HepG2 (cell line): Measurements from ENCODE around the gene OR1J2. TPM values are rescaled to one million over a fixed set of nuclear protein-coding genes. Genes with fewer than 3 reads are reported as not detected.

ENCODE experiments used
- ATAC-seq: fragments of 200-7000 bp; cut with Tn5 transposase; 3 replicates; pipeline ENCODE4 v1.9.1; 2020; ENCODE audit warnings: mild to moderate bottlenecking, moderate library complexity
- BruUV-seq: library from RNA; stranded (reverse); fragments of 400-500 nt; replicated peaks from 2 replicates; lab custom pipeline; 2021; lab: Mats Ljungman, UMichigan
- CTCF ChIA-PET: fragments of 300-600 bp; formaldehyde crosslinking; extraction: SDS; loops from one replicate; lab custom pipeline; 2021; ENCODE audit warnings: low total read pairs, inconsistent platforms, low intra/inter-chr PET ratio; lab: Yijun Ruan, JAX
- POLR2A ChIA-PET: fragments of 350-600 bp; sonication (Branson Sonifier 250); formaldehyde crosslinking; loops from one replicate; lab custom pipeline; 2020; ENCODE audit warnings: antibody characterized with exemption, inconsistent platforms; lab: Yijun Ruan, JAX
- DNase-seq: peaks from one replicate; pipeline ENCODE4 v3.0.0-alpha.2; 2015; ENCODE audit warnings: low spot score
- FAIRE-seq: peaks from 3 replicates; lab custom pipeline; 2011; peaks lifted over from hg19 to GRCh38; lab: Jason Lieb, UNC
- H2AFZ ChIP-seq: one replicate; pipeline ENCODE4 v1.6.1; 2011; ENCODE audit warnings: low read length, inconsistent platforms
- H3K27ac ChIP-seq: fragments of 300-600 bp; 3 replicates; pipeline ENCODE4 v1.8.0; 2011; ENCODE audit warnings: mixed run types, mild to moderate bottlenecking, mixed read lengths, low read length, inconsistent platforms; ENCODE audit not compliant: insufficient read depth; ENCODE audit errors: extremely low read length
- H3K27me3 ChIP-seq, 2 experiments: fragments of 200-600 bp in 1 of 2; 2 replicates in 1 of 2; 3 replicates in 1 of 2; pipeline versions ENCODE4 v1.6.0 to v1.8.0; 2011; ENCODE audit warnings: low read length in 2 of 2, mild to moderate bottlenecking in 2 of 2, moderate library complexity in 2 of 2, inconsistent platforms in 1 of 2; ENCODE audit not compliant: insufficient read depth in 2 of 2, control insufficient read depth in 1 of 2
- H3K36me3 ChIP-seq, 2 experiments: fragments of 200-600 bp in 1 of 2; replicated peaks in 1 of 2; 2 replicates in 1 of 2; 3 replicates in 1 of 2; pipeline versions ENCODE4 v1.5.1 to v1.8.0; 2011; ENCODE audit warnings: low read length in 2 of 2, inconsistent platforms in 1 of 2; ENCODE audit not compliant: insufficient read depth in 2 of 2, control insufficient read depth in 1 of 2
- H3K4me1 ChIP-seq: 2 replicates; pipeline ENCODE4 v1.5.1; 2012; ENCODE audit warnings: low read length, inconsistent platforms; ENCODE audit not compliant: insufficient read depth
- H3K4me2 ChIP-seq: 2 replicates; pipeline ENCODE4 v1.6.0; 2011; ENCODE audit warnings: low read depth, low read length, inconsistent platforms
- H3K4me3 ChIP-seq, 3 experiments: fragments of 200-600 bp in 1 of 3; sonication (generic), shearing (Covaris generic) in 1 of 3; replicated peaks in 1 of 3; 2 replicates each; pipeline ENCODE4 v1.5.1; 2011 to 2016; ENCODE audit warnings: low read length in 3 of 3, inconsistent platforms in 2 of 3, low read depth in 2 of 3, mild to moderate bottlenecking in 2 of 3, control low read depth in 1 of 3, mixed read lengths in 1 of 3; ENCODE audit not compliant: insufficient read depth in 1 of 3
- H3K79me2 ChIP-seq: one replicate; pipeline ENCODE4 v1.6.1; 2011; ENCODE audit warnings: low read length, inconsistent platforms; ENCODE audit not compliant: insufficient read depth
- H3K9ac ChIP-seq: 2 replicates; pipeline ENCODE4 v1.6.0; 2011; ENCODE audit warnings: mild to moderate bottlenecking, low read depth, low read length, inconsistent platforms; ENCODE audit not compliant: insufficient read depth
- H3K9me3 ChIP-seq: 2 replicates; pipeline ENCODE4 v1.5.1; 2012; ENCODE audit warnings: mild to moderate bottlenecking, low read length
- H4K20me1 ChIP-seq: 2 replicates; pipeline ENCODE4 v1.6.0; 2011; ENCODE audit warnings: inconsistent platforms, mild to moderate bottlenecking, low read length, moderate library complexity; ENCODE audit not compliant: insufficient read depth
- CENPT ChIP-seq: sonication (generic); formaldehyde crosslinking; IDR thresholded peaks from 2 replicates; pipeline ENCODE4 v1.8.0; 2022; ENCODE audit warnings: low read depth, mild to moderate bottlenecking, moderate library complexity, missing genetic modification reagents
- KDM1A ChIP-seq: IDR thresholded peaks from 2 replicates; pipeline ENCODE4 v1.6.1; 2016; ENCODE audit warnings: missing compliant biosample characterization
- MAFK ChIP-seq, 2 experiments: IDR thresholded peaks in 1 of 2; conservative IDR thresholded peaks in 1 of 2; 2 replicates each; pipeline ENCODE4 v1.6.1; 2011; ENCODE audit warnings: improper control_type of control experiment in 2 of 2, low read length in 2 of 2
- MTA1 ChIP-seq: sonication (generic); formaldehyde crosslinking; IDR thresholded peaks from 2 replicates; pipeline ENCODE4 v1.4.0; 2020; ENCODE audit warnings: missing genetic modification reagents, mild to moderate bottlenecking, borderline replicate concordance
- ZGPAT ChIP-seq: IDR thresholded peaks from 2 replicates; pipeline ENCODE4 v1.6.1; 2016; ENCODE audit warnings: mild to moderate bottlenecking
- ZNF326 ChIP-seq: sonication (generic); formaldehyde crosslinking; IDR thresholded peaks from 2 replicates; pipeline ENCODE4 v1.4.0; 2020; ENCODE audit warnings: missing genetic modification reagents, borderline replicate concordance
- ZNF781 ChIP-seq: sonication (generic); formaldehyde crosslinking; IDR thresholded peaks from 2 replicates; pipeline ENCODE4 v1.5.1; 2020; ENCODE audit warnings: borderline replicate concordance, mild to moderate bottlenecking, missing genetic modification reagents; ENCODE audit errors: not compliant biosample characterization
- ZNF839 ChIP-seq: sonication (generic); formaldehyde crosslinking; IDR thresholded peaks from 2 replicates; pipeline ENCODE4 v1.4.0; 2020; ENCODE audit warnings: missing genetic modification reagents, mild to moderate bottlenecking, borderline replicate concordance
- WGBS: methylation state at CpG from one replicate; pipeline ENCODE4 v1.1.6; 2017; ENCODE audit warnings: low lambda C conversion rate; 5-methylcytosine and 5-hydroxymethylcytosine counted together
- in situ Hi-C: cut with HindIII; loops from 2 replicates; pipeline ENCODE4 v1.10.0; 2017; ENCODE audit warnings: low pct_unique_long_range_greater_than_20kb; ENCODE audit not compliant: extremely low pct_ligation_motif_present
- intact Hi-C: fragments of 100-400 bp; cut with micrococcal nuclease; formaldehyde crosslinking; loops from one replicate; pipeline ENCODE4 v1.10.0; 2022; ENCODE audit not compliant: unreplicated experiment
- polyA plus RNA-seq, 8 experiments: library from polyadenylated mRNA; depleted of rRNA in 3 of 8; stranded (reverse) in 7 of 8; unstranded in 1 of 8; fragments of >200 nt; fragmentation: Illumina TruSeq in 4 of 8; extraction: Trizol in 4 of 8; gene quantifications; 2 replicates each; pipeline versions ENCODE4 v1.2.1 to v1.2.3, GENCODE V29; 2011 to 2016; ENCODE audit warnings: low read depth in 4 of 8, missing spikeins in 1 of 8, mixed read lengths in 1 of 8; ENCODE audit not compliant: insufficient read depth in 1 of 8
- total RNA-seq, 5 experiments: library from RNA; depleted of rRNA; stranded (reverse); fragments of >200 nt; fragmentation: Illumina TruSeq; extraction: Trizol; gene quantifications; 2 replicates each; pipeline ENCODE4 v1.2.3, GENCODE V29; 2016; ENCODE audit warnings: low read depth in 1 of 5

OR1J2 gene
- total and polyA plus RNA-seq, 2 of the 13 experiments (the other 11 are each of a cell fraction or from before 2014, with no cell fraction given) = not detected

GRCh38 chr9:122518226-122518625, 7.6 kb downstream of the OR1J2 start:
- Histone ChIP-seq H4K20me1 (no peaks in the 10 kb centered on the region), H3K9me3 (no peaks in the 10 kb centered on the region), H3K27me3 (no peaks in the 10 kb centered on the region; a peak in 1 of 5 replicates), H3K4me2 (no peak overlapping the region), H3K4me1 (no peaks in the 10 kb centered on the region), H2AFZ (no peak overlapping the region), H3K79me2 (no peaks in the 10 kb centered on the region), H3K27ac (no peak overlapping the region), H3K4me3 (no peak overlapping the region), H3K9ac (no peak overlapping the region), H3K36me3 (no peaks in the 10 kb centered on the region)
- no peak for TF ChIP-seq MAFK (conservative IDR thresholded peaks at IDR 0.05 in 1 of 2, IDR thresholded peaks at IDR 0.05 in 1 of 2; ENCODE audit: low read length in 2 of 2)
- TF ChIP-seq ZNF781 = no peak
- no peak for TF ChIP-seq ZNF326 (CRISPR knock-in tag)
- no peak for TF ChIP-seq ZNF839 (CRISPR knock-in tag)
- no peak for TF ChIP-seq CENPT (CRISPR knock-in tag)
- no peak for TF ChIP-seq ZGPAT (CRISPR knock-in tag)
- no peak for TF ChIP-seq MTA1 (CRISPR knock-in tag)
- TF ChIP-seq KDM1A (CRISPR knock-in tag) = no peak
- FAIRE-seq = no peak
- POLR2A ChIA-PET = no interaction called here
- WGBS = 6% methylated on average over 2 of the region's 2 CpGs
- intact Hi-C loops = no loop called here
- DNase-seq = no peak
- BruUV-seq = no TSS peak
- in situ Hi-C loops = no loop called here
- CTCF ChIA-PET = no interaction called here
- ATAC-seq = no peak
